HepG2 (cell line): Measurements from ENCODE around the gene ISG20L2.

Experiments
- TBP ChIP-seq: sonication (generic); formaldehyde crosslinking; IDR thresholded peaks from 2 replicates; pipeline ENCODE4 v1.5.0; 2020; ENCODE audit warnings: missing genetic modification reagents
- ZFP36L1 ChIP-seq: sonication (generic); formaldehyde crosslinking; IDR thresholded peaks from 2 replicates; pipeline ENCODE4 v1.8.0; 2022; ENCODE audit warnings: mild to moderate bottlenecking, missing genetic modification reagents, moderate library complexity
- TF ChIP-seq, protein P1 (sequence below): sonication (generic); formaldehyde crosslinking; IDR thresholded peaks from 2 replicates; pipeline ENCODE4 v1.8.0; 2022; ENCODE audit warnings: missing genetic modification reagents, mild to moderate bottlenecking, inconsistent platforms, borderline replicate concordance
- TF ChIP-seq, protein P2 (sequence below): sonication (generic); formaldehyde crosslinking; IDR thresholded peaks from 2 replicates; pipeline ENCODE4 v1.5.0; 2020; ENCODE audit warnings: mild to moderate bottlenecking, missing genetic modification reagents, moderate library complexity

DNA sequence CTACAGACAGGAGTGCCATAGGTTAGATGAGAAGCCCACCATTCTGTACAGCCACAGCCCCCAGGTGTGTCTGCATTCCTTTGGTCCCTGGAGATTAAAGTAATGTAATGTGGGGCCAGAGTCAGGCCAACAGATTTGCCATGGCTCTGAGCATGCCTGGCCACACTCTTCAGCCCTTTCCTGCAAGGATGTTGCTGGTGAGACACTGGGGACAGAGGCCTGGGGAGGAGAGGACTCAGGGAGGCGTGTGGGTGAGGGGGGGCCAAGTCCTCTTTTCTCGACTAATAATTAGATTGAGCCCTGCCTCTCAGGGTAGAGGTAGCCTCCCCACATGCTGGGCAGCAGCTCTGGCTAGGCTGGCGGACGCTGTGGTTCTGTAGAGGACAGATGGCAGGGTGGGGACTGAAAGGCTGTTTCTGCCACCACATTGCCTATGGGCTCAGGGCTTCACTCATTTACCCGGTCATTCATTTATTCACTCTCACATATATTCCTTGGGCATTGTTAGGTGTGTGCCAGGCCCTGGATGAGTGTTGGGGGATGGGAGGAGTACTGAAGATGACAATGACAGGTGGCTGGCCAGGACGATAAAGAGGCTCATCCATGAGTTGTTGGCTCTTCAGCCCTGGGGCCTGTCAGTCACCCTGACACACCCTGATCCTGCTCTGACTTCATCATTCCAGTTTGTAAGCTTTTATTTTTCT is 31.7 kb upstream of the ISG20L2 start:
- TF ChIP-seq, protein P1, sequence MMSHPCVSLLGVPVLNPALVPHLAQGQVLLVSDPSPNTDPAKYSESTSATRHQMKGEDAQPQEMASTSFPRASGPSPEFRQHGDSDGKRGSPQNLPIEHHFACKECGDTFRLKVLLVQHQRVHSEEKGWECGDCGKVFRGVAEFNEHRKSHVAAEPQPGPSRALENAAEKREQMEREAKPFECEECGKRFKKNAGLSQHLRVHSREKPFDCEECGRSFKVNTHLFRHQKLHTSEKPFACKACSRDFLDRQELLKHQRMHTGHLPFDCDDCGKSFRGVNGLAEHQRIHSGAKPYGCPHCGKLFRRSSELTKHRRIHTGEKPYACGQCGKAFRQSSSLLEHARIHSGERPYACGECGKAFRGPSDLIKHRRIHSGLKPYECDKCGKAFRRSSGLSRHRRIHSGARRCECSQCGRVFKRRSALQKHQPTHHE (CRISPR knock-in tag): no peak
- TF ChIP-seq TBP (no peak), ZFP36L1 (CRISPR knock-in tag) (no peak)
- TF ChIP-seq, protein P2, sequence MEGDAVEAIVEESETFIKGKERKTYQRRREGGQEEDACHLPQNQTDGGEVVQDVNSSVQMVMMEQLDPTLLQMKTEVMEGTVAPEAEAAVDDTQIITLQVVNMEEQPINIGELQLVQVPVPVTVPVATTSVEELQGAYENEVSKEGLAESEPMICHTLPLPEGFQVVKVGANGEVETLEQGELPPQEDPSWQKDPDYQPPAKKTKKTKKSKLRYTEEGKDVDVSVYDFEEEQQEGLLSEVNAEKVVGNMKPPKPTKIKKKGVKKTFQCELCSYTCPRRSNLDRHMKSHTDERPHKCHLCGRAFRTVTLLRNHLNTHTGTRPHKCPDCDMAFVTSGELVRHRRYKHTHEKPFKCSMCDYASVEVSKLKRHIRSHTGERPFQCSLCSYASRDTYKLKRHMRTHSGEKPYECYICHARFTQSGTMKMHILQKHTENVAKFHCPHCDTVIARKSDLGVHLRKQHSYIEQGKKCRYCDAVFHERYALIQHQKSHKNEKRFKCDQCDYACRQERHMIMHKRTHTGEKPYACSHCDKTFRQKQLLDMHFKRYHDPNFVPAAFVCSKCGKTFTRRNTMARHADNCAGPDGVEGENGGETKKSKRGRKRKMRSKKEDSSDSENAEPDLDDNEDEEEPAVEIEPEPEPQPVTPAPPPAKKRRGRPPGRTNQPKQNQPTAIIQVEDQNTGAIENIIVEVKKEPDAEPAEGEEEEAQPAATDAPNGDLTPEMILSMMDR (CRISPR knock-in tag): no peak
